NCI-H1417 (cell line): Measurements from ENCODE around the gene PKHD1.
"Not testable (repeated sequence)": the region's sequence is repeated elsewhere in the genome, so short reads cannot be mapped to it uniquely, and the experiment has no call there.

ENCODE experiments used
- DNase-seq, 3 experiments: peaks; one replicate each; lab custom pipeline; 2025; lab: John Stamatoyannopoulos, UW

PKHD1 gene

DNA sequence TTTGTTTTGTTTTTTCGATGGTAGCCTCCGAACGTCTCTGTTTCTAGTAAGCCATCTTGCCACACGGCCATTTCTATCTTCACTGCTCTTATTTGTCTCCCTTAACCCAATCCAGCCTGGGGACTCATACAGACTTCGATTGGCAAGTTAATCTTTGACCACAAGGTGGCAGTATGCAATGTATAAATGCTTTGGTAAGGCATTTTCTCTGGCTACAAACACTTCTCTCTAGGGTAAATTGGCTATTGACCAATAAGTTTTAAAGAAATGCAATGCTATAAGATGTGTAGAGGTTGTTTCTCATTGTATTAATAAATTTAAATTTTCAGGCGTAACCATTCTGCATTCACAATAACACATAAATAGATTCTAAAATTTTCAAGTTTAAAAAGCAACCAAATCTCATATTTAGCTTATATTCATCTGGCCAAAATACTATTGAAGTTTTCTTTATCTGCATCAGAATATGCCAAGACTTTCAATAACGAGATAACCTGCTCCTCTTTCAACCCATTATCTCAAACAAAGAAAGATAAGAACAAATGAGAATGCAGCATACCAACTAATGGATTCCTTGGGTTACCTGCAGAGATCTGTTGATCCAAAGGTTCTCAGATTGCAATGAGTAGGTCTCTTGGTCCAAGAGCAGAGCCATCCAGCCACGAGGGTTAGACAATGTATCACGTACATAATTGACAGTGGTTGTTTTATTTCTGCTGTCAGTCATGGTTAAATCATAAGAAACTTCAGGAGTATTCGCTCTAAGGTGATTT lies 231.9 kb downstream of the PKHD1 start:
- DNase-seq, result peak; percentile 48 to 75 (median 70)

DNA sequence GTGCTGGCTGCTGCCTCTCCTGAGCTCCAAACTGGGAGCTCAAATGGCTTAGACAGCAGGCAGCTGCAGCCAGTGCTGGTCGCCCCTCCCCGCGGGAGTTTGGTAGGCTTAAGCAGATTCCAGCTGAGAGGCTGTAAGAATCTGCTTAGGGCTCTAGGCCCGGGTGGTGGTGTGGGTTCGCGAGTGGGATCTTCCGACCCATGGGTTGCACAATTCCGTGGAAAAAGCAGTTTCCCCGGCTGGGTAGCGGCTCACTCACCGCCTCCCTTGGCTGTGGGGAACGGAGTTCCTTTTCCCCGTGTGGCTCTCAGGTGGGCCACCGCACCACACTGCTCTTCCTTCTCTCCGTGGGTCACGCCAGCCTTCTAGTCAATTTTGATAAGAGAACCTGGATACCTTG lies 232.5 kb downstream of the PKHD1 start:
- DNase-seq, result no peak

GRCh38 chr6:51854347-51854746 lies 233.1 kb downstream of the PKHD1 start:
- no peak for DNase-seq

DNA sequence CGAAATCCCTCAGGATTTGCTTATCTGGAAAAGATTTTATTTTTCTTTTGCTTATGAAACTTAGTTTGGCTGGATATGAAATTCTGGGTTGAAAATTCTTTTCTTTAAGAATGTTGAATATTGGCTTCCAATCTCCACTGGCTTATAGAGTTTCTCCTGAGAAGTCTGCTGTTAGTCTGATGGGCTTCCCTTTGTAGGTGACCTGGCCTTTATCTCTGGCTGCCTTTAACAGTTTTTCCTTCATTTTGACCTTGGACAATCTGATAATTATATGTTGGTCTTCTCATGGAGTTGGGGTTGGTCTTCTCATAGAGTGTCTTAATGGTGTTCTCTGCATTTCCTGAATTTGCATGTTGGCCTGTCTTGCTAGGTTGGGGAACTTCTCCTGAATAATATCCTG lies 234.3 kb downstream of the PKHD1 start:
- DNase-seq, result not testable (repeated sequence)

- no peak for DNase-seq
Observed at GRCh38 chr6:51846531-51846930, 240.9 kb downstream of the PKHD1 start.

GRCh38 chr6:51844336-51844735 lies 243.1 kb downstream of the PKHD1 start:
- peak in 2 of 3 experiments; percentile 14 to 62 for DNase-seq

DNA sequence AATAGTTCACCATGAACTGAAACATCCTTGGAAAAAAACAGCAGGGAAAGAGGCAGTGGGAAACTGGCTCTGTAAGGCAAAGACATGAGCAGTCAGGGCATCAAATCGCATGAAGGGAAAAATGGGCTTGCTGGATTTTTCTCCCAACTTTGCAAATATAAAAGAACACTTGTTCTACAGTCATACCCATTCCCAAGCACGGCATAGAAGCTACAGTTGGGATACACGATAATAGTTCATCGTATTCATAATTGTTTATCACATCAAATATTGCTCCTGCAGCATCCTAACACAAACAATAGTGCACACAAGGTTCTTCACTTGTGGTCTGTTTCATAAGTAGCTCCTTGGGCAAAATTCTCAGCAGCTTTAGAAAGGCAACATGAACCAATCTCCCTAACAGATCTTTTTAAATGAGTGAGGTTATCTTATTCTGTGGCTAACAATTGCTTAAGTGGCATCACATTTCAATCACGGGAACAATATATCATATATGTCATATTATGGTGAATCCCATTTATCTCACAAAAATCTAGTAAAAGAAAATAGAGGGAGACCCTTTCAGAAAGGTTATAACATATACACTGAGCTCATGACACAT lies 243.9 kb downstream of the PKHD1 start:
- DNase-seq, result peak in 2 of 3 experiments; percentile 32 to 46

DNA sequence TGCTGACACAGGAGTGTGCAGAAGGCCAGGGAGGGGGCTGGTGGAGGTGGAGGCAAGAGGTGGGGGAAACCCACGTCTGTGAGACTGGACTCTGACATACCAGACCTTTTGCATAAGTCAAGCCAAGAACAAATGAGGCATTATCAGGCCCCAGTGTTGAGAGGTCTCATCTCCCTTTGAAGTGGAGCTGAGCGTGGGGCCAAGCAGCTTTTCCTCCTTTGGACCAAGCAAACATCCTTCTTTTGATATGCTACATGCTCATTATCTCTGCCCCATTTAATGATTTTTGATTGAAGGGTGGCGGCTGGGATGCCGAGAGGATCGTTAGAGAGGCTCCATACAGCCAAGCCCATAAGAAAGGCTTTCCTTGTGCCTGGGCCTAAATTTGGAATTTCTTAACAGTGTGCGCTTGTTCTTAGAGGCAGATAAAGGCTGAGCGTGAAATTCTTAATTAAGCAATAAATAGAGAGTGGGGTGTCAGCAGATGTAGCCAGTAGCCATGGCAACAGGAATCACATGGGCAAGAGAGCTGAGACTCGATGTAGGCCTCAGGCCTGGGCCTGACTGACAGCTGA lies 244.5 kb downstream of the PKHD1 start:
- DNase-seq, result peak in 2 of 3 experiments; percentile 64 to 86

- DNase-seq, result peak in 1 of 3 experiments; percentile 88
Observed at GRCh38 chr6:51842061-51842803, 245.2 kb downstream of the PKHD1 start.

DNA sequence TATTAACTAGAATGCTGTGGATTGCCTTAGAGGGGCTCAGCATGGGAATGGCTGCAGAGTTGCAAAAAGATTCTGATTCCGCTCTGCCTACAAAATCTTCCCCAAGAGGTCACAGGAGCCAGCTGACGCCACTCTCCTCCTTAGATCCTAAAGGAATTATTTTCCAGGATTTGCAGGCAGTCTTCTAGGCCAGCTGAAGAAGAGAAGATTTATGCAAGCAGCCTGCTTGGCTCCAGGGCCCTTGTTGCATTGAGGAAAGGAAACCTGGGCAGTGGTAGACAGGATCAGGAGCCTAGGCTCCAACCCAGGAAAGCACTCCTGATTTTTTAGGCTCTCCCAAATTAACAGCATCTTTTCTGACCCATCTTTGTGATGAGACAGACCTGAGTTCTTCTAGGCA lies 245.8 kb downstream of the PKHD1 start:
- no peak for DNase-seq

DNA sequence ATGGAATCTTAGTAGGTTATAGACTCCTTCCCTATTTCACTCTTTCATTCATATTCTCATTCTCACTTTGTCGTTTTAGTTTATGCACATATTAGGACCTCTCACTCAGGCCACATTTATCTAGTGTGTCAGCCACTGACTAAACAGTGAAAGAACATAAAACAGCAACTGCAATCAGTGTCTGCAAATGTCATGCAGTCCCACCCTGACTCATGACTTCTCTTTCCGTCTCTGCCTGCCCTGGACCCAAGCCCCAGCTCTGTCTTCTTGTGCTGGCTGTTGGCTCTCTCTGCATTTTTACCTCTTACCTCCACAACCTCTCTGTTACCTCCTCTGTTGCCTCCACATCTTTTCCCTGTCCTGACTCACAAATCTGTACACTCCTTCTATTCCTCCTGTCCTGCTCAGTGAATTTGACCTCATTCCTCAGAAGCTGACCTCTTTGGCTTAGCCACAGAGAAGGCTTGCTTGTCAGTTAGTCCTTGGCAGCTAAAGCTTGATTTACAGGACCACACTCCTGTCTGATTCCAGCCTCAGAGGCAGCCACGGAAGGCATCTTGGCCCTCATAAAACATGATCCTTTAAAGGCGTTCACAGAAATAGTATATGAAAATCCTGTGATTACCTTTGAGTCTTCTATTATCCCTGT lies 247.6 kb downstream of the PKHD1 start:
- DNase-seq, result no peak

GRCh38 chr6:51830666-51831065 lies 256.7 kb downstream of the PKHD1 start:
- no peak for DNase-seq

GRCh38 chr6:51827580-51827979 lies 259.8 kb downstream of the PKHD1 start:
- DNase-seq, result no peak

DNA sequence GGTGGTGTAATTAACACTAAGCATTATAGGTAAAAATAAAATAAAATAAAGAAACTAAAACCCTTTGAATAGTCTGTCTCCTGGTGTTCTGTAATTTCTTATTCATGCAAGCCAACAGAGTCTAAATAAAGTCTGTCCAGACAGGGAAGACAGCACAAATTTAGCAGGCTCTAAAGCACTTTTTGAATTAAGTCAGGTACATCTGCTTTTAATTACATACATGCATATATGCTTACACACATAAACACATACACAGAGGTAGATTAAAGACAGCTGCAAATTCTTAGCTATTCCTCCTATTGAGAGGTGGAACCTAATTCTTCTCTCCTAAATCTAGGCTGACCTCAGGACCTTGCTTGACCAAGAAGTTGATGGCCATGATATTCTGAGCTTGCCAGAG lies 262.5 kb downstream of the PKHD1 start:
- no peak for DNase-seq

DNA sequence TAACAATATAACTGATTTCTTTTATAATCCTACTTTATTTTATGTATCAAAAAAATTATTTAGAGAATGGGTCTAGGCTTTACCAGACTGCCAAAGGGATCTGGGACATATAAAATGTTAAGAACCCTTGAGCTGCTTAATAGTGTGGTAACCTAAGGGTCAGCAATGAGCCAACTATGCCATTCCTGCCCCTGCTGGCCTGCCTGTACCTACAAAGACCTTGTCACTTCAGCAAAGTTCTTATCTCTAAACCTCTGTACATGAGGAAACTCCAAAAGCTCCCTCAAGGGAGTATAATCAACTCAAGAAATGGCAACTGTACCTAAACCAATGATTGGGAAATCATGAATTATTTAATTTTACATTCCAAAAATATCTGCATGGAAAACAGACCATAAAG lies 266.9 kb downstream of the PKHD1 start:
- DNase-seq, result no peak

GRCh38 chr6:51818520-51819022 lies 268.8 kb downstream of the PKHD1 start:
- DNase-seq, result no peak

GRCh38 chr6:51817832-51818231 lies 269.6 kb downstream of the PKHD1 start:
- no peak for DNase-seq

DNA sequence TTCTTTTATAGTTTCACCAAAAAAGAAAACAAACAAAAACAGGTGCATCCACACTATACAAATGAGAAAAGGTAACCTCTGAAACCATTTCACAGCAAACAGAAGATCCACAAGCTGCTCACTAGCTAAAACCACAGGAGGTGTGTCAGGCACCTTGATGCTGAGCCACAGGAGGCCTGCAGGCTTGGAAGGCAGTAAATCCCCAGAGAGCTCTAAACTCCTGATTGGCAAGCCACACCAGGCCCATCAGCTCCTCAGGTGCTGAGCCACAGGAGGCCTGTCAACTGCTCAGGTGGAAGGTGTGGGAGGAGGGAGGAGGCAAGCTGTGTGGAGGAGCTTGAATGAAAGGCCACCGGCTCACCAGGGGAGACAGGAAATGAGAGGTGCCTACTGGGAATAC lies 273.0 kb downstream of the PKHD1 start:
- peak in 2 of 3 experiments; percentile 83 to 93 for DNase-seq

DNA sequence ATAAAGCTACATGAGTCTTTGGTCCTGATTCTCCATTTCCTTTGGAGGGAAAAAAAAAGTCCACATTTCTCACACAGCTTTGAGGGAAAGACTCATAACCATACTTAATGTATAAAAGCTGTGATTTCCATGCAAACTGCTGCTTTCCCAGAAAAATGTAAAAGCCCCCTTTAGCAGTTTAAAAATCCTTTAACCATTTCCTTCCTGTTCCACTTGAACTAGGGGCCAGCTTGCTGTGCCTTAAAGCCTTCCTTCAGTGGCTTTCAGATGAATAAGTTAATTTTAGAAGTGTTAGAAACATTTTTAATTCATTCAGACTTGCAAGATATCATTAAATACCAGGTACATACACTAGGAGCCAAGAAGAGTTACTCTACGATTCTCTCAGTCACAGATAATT lies 273.5 kb downstream of the PKHD1 start:
- DNase-seq, result no peak

- DNase-seq, result no peak
Observed at GRCh38 chr6:51812231-51812630, 275.2 kb downstream of the PKHD1 start.

DNA sequence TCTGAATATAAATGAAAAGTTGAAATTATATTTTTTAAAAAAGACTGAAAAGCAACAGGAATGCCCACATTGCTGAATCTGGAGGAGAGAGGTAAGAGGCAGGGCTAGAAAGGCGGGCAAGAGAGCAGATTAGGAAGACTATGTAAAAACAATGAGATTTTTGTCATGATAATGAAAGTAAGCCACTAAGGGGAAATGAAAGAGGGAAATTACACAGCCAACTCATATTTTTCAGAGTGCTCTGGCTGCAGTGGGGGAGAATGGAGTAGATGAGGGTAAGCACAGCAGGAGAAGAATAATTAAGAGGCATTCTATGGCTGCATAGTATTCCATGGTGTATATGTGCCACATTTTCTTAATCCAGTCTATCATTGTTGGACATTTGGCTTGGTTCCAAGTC lies 281.9 kb downstream of the PKHD1 start:
- DNase-seq, result no peak

DNA sequence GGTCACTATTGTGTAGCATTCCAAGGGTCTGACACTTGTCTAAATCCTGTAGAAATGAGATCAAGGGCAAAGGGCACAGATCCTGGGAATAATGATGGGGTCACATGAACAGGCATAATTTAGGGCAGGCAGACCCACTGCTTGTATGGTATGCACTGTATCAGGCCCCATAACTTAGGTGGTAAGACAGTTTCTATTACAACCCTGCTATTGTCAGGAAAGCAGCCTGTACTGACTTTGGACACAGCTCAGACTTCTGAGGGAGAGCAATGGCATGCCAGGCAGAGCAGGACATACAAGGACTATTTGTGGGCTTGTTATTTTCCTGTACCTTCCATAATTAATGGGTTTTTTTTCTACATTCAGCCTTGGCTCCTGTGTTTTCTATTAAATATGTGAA lies 286.8 kb downstream of the PKHD1 start:
- no peak for DNase-seq
